Smooth muscle cell (in vitro differentiated cells): Measurements from ENCODE around the gene NRG2. TPM values are rescaled to one million over a fixed set of nuclear protein-coding genes. Genes with fewer than 3 reads are reported as not detected.

ENCODE experiments used
- DNase-seq: peaks from one replicate; lab custom pipeline; 2025; ENCODE audit not compliant: unreplicated experiment; lab: John Stamatoyannopoulos, UW
- H2AFZ ChIP-seq: fragments of 200-600 bp; sonication (generic); 2 replicates; pipeline ENCODE4 v1.6.0; 2016; ENCODE audit warnings: antibody characterized with exemption, low read depth, mild to moderate bottlenecking
- H3F3A ChIP-seq: fragments of 200-600 bp; sonication (generic); 2 replicates; pipeline ENCODE4 v1.6.0; 2017; ENCODE audit warnings: antibody characterized with exemption, low read depth
- H3K27ac ChIP-seq: fragments of 200-600 bp; sonication (generic); 2 replicates; pipeline ENCODE4 v1.5.1; 2016; ENCODE audit warnings: low read depth, mild to moderate bottlenecking
- H3K27me3 ChIP-seq: fragments of 200-600 bp; sonication (generic); 2 replicates; pipeline ENCODE4 v1.6.1; 2016; ENCODE audit warnings: low read depth, mild to moderate bottlenecking
- H3K36me3 ChIP-seq: fragments of 200-600 bp; sonication (generic); 2 replicates; pipeline ENCODE4 v1.5.1; 2016; ENCODE audit warnings: low read depth
- H3K4me1 ChIP-seq: fragments of 200-600 bp; sonication (generic); 2 replicates; pipeline ENCODE4 v1.5.1; 2016; ENCODE audit warnings: low read depth
- H3K4me2 ChIP-seq: fragments of 200-600 bp; sonication (generic); 2 replicates; pipeline ENCODE4 v1.6.0; 2016; ENCODE audit warnings: mild to moderate bottlenecking
- H3K4me3 ChIP-seq: fragments of 200-600 bp; sonication (generic); 2 replicates; pipeline ENCODE4 v1.5.1; 2016; ENCODE audit warnings: mild to moderate bottlenecking
- H3K79me2 ChIP-seq: fragments of 200-600 bp; sonication (generic); 2 replicates; pipeline ENCODE4 v1.6.0; 2016; ENCODE audit warnings: low read depth, mild to moderate bottlenecking
- H3K9ac ChIP-seq: fragments of 200-600 bp; sonication (generic); 2 replicates; pipeline ENCODE4 v1.6.0; 2016; ENCODE audit warnings: low read depth
- H3K9me3 ChIP-seq: fragments of 200-600 bp; sonication (generic); replicated peaks from 2 replicates; pipeline ENCODE4 v1.5.1; 2016; ENCODE audit warnings: low read depth
- H4K20me1 ChIP-seq: fragments of 200-600 bp; sonication (generic); 2 replicates; pipeline ENCODE4 v1.6.0; 2016; ENCODE audit warnings: low read depth
- CTCF ChIP-seq: fragments of 200-600 bp; sonication (generic); IDR thresholded peaks from 2 replicates; pipeline ENCODE4 v1.5.1; 2017; ENCODE audit warnings: borderline replicate concordance, mild to moderate bottlenecking, antibody characterized with exemption; ENCODE audit not compliant: insufficient read depth, poor library complexity, severe bottlenecking
- WGBS: methylation state at CpG from one replicate; pipeline ENCODE4 v1.1.7; 2016; ENCODE audit warnings: low lambda C conversion rate; 5-methylcytosine and 5-hydroxymethylcytosine counted together
- polyA plus RNA-seq: library from polyadenylated mRNA; unstranded; fragments of >200 nt; fragmentation: Nextera tagmentation; extraction: Ambion mirVana; gene quantifications from 2 replicates; pipeline ENCODE4 v1.2.1, GENCODE V29; 2016
- total RNA-seq: library from RNA; depleted of rRNA; stranded (reverse); fragments of >200 nt; gene quantifications from 2 replicates; pipeline ENCODE4 v1.2.3, GENCODE V29; 2014

The NRG2 gene
- total and polyA plus RNA-seq, 2 experiments from 2014 or later = 0.09 to 0.25 TPM

DNA sequence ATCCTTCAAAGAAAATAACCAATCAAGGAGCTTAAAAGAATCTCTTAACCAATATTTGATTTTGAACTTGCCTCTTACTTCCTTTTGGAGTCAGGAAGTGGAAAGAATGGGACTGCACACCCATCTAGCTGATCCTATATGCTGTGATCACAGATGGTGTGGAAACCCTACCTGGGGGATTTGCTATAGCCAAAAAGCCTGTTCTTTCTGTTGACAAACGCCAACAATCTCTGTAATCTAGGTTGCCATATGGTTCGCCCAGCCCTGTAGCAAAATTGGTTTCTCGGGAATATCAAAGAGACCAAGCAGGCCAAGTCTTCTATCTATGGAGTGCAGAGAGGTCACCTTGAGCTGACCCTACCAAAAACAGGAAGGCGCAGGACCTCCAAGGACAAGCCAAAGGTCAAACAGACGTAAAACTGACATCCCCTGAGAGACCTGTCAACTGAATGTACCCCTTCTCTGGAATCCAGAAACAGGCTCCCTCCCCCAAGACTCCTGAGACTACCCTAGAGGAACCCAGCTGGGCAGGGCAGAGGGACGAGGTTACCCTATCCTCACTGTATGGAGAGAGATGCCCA, 19.4 kb downstream of the NRG2 start:
- Histone ChIP-seq H3F3A (peaks cover 6% of the 10 kb centered on the region), H2AFZ (no peak overlapping the region), H3K27me3 (peaks cover 53% of the 10 kb centered on the region), H3K79me2 (no peaks in the 10 kb centered on the region), H3K4me1 (no peaks in the 10 kb centered on the region), H3K9me3 (no peaks in the 10 kb centered on the region), H3K36me3 (no peaks in the 10 kb centered on the region), H4K20me1 (no peaks in the 10 kb centered on the region), H3K27ac (no peak overlapping the region), H3K4me2 (no peak overlapping the region), H3K9ac (no peak overlapping the region), H3K4me3 (no peak overlapping the region)
- DNase-seq = no peak
- no peak for TF ChIP-seq CTCF
- WGBS = 93% methylated on average over 6 of the region's 6 CpGs

- 73% methylated on average over 4 of the region's 4 CpGs for WGBS
- H3K27me3 ChIP-seq = peaks cover 51% of the 10 kb centered on the region
- H3K36me3 ChIP-seq = no peaks in the 10 kb centered on the region
- no peaks in the 10 kb centered on the region for H3K9me3 ChIP-seq
- no peak overlapping the region for H3K27ac ChIP-seq
- no peak overlapping the region for H3K4me2 ChIP-seq
- no peaks in the 10 kb centered on the region for H3K4me1 ChIP-seq
- no peak overlapping the region for H2AFZ ChIP-seq
- DNase-seq = no peak
- H4K20me1 ChIP-seq = no peaks in the 10 kb centered on the region
- H3K79me2 ChIP-seq = no peaks in the 10 kb centered on the region
- no peak for TF ChIP-seq CTCF
- no peak overlapping the region for H3K9ac ChIP-seq
- H3K4me3 ChIP-seq = no peak overlapping the region
- H3F3A ChIP-seq = peaks cover 7% of the 10 kb centered on the region
Measured at GRCh38 chr5:140020601-140021177, 22.4 kb downstream of the NRG2 start.

DNA sequence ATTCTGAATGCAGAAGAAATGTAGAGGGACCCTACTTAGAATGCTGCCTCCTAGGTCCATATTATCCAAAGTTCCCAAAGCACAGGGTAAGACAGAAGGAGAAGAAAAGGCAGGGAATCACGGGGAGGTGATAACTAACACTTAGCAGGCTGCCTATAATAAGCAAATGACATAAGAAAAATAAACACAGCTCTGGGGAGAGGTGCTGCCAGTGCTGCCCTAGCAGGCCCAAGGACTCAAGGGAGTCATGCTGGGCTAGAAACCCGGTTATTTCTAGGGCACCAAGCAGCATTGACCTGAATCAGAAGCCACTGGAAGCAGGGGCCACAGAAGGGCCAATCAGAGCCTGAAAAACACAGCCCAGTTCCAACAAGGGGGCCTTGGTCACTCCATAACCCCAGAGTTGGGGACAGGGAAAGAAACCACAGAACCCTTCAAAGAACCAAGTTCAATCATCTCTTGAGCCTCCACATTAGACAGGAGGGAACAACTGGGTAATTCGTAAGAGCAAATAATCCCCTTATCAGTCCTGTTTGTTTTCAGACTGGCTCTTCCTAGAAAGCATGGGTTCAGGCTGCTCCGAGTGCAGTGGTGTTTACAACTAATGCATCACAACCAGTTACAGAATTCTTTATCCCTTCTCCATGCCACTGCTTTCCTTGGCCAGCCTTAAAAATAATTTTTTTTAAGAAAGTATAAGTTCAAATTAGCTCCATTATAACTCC, 24.0 kb downstream of the NRG2 start:
- Histone ChIP-seq H3K27me3 (peaks cover 54% of the 10 kb centered on the region), H3K4me3 (no peak overlapping the region), H3K36me3 (no peaks in the 10 kb centered on the region), H2AFZ (no peak overlapping the region), H3K79me2 (no peaks in the 10 kb centered on the region), H4K20me1 (no peaks in the 10 kb centered on the region), H3K9me3 (no peaks in the 10 kb centered on the region), H3K4me1 (no peaks in the 10 kb centered on the region), H3K9ac (no peak overlapping the region), H3K4me2 (no peak overlapping the region), H3F3A (peaks cover 7% of the 10 kb centered on the region), H3K27ac (no peak overlapping the region)
- DNase-seq = no peak
- no peak for TF ChIP-seq CTCF
- 33% methylated on average over 4 of the region's 4 CpGs for whole genome bisulfite sequencing
